HG03571 (cell line): ENCODE results near the gene CCDC127.
"Not testable (repeated sequence)": the region's sequence is repeated elsewhere in the genome, so short reads cannot be mapped to it uniquely, and the experiment has no call there.

Experiments
- ATAC-seq: cut with Tn5 transposase; IDR thresholded peaks from one replicate; pipeline ENCODE4 v1.9.1; 2021; ENCODE audit not compliant: unreplicated experiment

Gene CCDC127

DNA sequence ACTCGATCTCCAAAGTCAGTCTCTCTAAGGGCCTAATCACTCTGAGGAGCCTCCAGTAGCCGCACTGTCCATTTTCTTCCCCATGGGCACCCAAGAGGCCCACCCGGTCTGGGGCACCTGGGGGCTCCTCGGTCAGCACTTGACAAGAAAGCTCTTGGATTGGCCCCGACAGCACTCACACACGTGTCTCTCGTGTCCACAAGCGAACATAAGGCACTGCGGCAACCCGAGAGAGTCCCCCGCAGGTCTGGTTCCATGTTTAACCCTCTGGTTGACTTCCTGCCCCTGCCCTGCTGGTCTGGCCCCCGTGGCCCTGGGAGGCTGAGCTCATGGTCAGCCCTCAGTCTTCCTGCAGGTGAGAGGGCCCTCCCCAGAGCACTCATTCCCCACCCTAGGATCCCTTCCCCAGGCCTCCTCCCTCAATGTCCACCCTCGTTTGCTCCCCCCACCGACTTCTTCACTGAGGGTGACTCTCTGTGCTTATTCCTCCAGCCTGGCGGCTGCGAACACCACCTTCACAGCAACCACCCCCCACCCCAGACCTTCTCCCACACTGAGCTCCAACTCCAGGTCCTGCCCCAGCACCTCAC lies 43.0 kb downstream of the CCDC127 start:
- ATAC-seq = no peak

DNA sequence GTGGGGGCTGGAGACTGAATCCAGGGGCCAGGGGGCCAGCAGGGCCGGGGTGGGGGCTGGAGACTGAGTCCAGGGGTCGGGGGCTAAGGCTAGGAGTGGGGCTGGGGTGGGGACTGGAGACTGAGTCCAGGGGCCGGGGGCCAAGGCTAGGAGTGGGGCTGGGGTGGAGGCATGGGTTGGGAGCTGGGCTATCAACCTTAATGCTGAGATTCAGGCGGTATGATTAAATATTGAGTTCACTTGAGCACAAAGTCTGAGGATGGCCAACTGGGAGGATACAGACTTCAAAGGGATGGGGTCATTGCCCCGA lies 43.7 kb downstream of the CCDC127 start:
- no peak for ATAC-seq

DNA sequence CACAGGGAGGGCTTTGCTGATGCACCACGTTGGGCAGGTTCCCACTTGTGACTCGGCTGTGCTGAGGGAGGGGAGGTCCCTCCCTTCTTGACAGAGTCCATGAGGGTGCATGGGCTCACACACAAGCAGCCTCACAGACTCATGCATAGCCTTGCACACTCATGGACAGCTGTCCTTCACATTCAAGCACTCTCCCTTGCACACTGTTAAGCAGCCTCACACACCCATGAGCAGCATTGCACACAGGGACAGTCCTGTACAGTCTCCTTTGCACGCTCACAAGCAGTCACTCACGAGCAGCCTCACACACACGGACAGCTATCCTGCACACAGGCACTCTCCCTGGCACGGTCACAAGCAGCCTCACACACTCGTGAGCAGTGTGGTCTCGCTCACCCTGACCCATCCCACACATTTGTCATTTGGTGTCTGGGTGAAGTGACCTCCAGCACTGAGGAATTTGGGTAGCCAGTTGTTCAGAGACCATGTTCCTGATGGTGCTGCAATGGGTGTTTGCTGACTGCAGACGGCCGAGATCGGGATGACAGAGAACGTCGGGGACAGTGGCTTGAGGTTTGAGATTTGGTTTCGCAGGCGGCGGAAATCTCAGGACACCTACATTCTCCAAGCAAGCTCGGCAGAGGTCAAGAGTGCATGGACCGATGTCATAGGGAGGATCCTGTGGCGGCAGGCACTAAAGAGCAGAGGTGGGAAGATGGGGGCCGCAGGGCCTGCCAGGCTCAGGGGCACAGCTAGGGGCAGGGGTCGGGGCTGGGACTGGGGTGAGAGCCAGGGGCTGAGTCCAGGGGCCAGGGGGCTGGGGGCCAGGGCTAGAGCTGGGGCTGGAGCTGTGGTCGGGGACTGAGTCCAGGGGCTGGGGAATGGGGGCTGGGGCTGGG lies 44.3 kb downstream of the CCDC127 start:
- no peak for ATAC-seq

DNA sequence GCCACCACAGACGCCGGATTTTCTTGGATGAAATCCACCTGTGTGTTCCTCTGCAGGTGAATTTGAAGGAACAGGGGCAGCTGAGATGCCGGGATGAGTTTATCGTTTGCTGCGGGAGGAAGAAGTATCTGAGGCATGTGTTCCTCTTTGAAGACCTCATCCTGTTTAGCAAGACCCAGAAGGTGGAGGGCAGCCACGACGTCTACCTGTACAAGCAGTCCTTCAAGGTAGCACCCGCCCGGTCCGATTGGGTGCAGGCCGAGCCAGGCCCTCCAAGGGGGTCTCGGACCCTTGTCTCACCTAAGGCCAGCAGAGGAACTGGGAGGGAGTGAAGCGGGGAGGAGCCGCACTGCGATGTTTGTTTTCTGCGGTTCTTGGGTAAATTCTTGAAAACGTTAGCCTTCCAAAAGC lies 45.1 kb downstream of the CCDC127 start:
- no peak for ATAC-seq

DNA sequence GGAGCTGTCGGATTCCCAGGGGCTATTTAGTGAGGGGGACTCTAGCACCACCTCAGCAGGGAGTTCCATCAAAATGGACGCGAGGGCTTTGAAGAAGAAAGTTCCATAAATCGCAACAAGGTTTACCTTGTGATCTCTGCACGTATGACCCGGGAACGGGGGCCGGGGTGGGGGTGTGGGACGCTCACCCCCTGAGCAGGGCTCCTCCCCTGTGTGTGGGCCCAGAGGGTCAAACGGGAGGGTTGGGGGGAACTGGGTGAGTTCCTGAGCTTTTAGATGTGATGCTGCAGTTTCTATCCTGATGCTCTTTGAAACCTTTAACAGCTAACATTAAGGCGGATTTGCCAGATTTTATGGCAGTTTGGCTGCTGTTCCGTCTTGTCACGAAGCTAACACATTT lies 45.5 kb downstream of the CCDC127 start:
- ATAC-seq = no peak

DNA sequence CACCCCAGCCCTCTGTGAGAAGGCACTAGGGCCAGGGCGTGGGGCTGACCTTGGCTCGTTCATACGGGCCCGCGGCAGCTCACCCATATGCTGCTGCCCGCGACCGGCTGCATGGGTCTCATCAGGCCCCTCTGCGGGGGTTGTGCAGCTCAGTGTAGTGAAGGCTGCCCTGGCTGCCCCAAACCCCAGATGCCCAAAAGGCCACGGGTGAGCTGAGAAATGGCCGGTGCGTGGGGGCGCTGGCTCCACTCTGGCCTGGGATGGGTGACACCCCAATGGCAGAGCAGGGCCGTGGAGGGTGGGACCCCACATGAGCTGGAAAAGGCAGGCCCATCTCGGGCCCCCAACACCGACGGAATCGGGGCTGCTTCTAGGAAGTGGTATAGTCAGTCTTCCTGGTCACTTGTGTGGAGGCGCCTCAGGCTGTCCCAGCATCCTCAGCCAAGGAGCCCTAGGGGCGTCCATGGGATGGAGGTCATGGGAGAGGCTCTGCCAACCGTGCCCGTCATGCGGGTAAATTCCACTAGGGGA lies 46.1 kb downstream of the CCDC127 start:
- no peak for ATAC-seq

DNA sequence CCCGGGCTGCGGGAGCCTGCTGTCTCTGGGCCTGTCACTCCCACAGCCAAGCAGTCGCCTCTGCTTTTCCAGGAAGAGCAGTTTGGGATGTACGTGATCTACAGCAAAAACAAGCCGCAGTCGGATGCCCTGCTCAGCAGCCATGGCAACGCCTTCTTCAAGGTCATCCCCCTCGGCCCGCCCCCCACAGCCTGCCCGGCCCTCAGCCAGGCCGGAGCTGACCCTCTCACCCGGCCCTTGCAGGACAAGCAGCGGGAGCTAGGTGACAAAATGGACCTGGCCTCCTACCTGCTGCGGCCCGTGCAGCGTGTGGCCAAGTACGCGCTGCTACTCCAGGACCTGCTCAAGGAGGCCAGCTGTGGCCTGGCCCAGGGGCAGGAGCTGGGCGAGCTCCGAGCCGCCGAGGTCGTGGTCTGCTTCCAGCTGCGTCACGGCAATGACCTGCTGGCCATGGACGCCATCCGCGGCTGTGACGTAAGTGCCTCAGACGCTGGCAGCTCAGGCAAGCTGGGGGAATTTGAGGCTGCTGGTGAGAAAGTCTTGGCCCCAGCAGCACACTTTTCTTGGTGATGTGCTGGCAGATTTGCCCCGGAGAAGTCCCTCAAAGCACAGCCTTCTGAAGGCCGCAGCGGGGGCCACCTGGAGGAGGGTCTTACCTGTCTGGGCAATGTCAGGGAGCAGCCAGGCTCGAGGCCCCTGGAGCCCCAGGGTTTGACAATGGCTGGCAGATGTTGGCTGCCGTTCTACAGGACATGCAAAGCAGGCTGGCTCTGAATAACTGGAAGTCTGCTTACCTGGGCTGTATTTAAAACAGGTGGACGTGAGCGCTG lies 46.8 kb downstream of the CCDC127 start:
- no peak for ATAC-seq

DNA sequence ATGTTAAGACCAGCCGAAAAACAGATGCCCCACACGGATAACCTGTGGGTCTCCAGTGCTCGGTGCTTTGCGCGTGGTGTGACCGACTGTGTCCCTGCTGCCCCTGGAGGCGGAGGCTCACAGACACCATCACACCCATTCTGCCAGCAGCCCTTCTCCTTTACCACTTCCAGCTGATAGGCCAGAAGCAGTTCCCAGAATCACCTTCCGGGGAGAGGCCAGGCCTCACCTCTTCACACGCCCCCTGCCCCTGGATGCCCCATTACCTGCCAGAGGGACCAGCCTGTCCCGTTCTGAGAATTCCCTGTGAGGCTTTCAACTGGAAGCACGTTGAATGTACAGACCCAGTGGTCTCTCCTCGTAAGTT lies 48.2 kb downstream of the CCDC127 start:
- ATAC-seq = no peak

DNA sequence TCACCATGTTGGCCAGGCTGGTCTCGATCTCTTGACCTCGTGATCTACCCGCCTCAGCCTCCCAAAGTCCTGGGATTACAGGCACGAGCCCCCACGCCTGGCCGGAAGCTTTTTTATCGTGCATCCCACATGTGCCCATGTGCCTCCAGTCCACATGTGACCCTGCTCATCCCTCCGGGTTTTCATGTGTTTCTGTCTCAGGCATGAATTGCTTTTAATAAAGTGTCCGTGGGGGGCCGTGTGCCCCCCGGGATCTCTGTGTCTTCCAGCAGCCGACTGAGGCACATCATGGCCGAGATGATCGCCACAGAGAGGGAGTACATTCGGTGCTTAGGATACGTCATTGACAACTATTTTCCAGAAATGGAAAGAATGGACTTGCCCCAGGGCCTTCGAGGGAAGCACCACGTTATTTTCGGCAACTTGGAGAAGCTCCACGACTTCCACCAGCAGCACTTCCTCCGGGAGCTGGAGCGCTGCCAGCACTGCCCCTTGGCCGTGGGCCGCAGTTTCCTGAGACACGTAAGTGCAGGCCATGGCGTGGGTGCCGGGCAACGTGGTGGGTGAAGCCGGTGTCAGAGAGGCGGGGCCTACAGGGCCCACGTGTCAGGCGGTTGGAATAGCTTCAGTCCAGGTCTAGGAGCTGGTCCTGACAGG lies 48.8 kb downstream of the CCDC127 start:
- ATAC-seq = no peak

DNA sequence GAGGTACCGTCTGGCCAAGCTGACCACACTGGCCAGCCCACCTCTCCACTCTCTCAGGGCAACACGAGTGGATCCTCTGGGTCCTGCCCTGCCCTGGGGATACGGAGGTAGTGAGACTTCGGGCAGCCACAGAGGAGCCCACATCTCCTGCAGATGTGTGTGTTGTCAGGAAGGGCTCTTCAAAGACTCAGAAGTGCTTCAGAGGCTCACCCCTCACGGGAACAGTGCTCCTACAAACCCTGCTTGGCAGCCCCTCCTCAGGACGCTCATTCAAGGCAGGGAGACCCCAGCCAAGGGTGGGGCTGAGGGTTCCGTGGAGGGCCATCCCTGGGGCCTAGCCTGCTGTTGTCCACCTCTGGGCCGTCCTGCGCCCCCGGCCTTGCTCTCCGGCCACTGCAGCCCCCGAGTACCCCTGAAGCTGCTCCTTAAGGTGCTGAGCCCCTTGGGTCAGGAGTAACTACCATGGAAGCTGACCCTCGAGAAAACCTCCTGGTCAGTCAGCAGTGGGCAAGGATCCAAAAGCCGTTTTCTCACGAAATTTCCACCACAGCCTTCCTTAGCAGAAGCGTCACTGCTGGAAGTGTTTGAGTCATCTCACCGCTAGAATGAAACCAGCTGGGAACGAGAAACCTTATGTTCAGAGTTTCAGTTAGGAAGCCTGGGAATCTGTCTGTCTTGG lies 49.8 kb downstream of the CCDC127 start:
- ATAC-seq = no peak

DNA sequence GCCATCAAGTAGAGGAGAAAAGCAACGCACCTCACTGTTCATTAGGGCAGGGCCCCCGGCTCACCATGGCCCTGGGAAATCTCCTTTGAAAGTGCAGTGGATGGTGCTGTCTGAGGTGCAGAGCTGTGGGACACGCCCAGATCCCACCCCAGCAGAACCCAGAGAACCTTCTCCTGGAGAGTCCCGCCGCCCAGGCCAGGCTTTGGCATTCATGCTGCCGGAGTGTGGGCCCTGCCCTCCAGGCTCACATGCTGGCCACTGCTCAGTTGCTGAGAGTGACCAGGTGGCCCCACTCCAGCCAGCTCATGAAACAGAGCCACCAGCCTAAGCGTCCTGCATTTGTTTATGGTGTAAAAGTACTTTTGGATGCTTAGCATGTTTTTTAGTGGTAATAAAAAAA lies 50.4 kb downstream of the CCDC127 start:
- ATAC-seq = no peak

DNA sequence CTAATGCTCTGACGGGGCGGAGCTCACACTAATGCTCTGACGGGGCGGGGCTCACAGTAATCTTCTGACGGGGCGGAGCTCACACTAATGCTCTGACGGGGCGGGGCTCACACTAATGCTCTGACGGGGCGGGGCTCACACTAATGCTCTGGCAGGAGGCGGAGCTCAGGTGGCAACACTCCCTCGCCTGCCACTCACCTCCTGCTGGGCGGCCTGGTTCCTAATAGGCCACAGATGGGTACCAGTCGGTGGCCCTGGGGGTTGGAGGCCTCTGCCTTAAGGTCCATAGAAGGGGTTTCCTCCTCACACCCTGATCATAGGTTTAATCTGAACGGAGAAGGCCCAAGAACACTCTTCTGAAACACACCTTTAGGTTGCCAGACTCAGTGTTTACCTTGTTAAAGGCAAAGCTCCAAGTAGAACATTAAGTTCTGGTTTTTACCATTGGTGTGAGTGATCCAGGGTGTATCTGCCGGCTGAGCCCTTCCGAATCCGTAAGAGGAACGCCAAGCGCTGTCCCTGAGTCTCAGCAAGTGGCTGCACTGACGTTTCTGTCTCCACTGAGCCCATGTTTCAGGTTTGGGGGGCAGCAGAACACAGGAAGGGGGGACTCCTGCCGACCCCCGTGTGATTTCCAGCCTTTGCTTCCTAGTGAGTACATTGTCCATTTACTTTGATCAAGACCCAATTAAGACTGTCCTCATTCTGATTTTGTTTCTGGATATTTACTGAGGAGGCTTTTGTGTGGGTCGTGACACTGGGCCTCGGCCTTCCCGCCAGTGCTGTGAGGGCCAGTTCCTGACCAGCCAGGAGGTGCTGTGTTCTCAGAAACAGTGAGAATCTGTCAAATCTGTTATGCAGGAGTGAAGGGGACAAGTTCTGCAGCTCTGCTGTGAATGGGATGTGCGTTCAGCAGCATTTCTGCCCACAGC lies 51.2 kb downstream of the CCDC127 start:
- no peak for ATAC-seq

DNA sequence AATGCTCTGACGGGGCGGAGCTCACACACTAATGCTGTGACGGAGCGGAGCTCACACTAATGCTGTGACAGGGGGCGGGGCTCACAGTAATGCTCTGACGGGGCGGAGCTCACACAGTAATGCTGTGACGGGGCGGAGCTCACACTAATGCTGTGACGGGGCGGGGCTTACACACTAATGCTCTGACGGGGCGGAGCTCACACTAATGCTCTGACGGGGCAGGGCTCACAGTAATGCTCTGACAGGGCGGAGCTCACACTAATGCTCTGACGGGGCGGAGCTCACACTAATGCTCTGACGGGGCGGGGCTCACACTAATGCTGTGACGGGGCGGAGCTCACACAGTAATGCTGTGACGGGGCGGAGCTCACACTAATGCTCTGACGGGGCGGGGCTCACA lies 53.2 kb downstream of the CCDC127 start:
- ATAC-seq = not testable (repeated sequence)

DNA sequence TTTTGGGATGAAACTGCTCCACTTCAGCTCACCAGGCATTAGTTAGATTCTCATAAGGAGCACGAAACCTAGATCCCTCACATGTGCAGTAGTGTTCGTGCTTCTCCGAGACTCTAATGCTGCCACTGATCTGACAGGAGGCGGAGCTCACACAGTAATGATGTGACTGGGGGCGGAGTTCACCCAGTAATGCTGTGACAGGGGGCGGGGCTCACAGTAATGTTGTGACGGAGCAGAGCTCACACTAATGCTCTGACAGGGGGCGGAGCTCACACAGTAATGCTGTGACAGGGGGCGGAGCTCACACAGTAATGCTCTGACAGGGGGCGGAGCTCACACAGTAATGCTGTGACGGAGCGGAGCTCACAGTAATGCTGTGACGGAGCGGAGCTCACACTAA lies 53.7 kb downstream of the CCDC127 start:
- no peak for ATAC-seq

DNA sequence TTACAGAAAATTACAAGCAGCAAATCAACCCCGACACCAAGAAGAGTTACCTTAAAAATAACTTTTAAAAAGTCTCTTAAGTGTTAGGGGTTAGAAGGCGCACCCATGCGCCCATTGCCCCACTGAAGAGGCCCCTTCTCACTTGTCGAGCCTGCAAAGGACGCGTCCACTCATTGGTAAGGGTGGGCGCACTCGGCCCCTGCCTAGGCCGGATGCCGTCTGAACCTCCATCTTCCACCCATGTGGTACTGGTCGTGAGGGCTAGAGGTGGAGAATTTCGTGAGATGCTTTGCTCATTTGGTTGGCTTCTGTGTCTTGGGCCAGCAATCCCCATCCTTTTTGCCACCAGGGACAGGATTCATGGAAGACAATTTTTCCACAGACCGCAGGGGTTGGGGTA lies 54.1 kb downstream of the CCDC127 start:
- no peak for ATAC-seq

DNA sequence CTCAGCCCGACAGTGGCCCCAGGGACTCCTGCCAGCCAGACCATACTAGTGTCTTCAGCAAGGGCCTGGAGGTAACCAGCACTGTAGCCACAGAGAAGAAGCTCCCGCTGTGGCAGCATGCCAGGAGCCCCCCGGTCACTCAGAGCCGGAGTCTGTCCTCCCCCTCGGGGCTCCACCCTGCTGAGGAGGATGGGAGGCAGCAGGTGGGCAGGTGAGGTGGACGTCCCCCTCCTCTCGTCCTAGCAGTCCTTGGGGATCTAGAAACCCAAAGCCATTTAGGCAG lies 54.7 kb downstream of the CCDC127 start:
- ATAC-seq = no peak

DNA sequence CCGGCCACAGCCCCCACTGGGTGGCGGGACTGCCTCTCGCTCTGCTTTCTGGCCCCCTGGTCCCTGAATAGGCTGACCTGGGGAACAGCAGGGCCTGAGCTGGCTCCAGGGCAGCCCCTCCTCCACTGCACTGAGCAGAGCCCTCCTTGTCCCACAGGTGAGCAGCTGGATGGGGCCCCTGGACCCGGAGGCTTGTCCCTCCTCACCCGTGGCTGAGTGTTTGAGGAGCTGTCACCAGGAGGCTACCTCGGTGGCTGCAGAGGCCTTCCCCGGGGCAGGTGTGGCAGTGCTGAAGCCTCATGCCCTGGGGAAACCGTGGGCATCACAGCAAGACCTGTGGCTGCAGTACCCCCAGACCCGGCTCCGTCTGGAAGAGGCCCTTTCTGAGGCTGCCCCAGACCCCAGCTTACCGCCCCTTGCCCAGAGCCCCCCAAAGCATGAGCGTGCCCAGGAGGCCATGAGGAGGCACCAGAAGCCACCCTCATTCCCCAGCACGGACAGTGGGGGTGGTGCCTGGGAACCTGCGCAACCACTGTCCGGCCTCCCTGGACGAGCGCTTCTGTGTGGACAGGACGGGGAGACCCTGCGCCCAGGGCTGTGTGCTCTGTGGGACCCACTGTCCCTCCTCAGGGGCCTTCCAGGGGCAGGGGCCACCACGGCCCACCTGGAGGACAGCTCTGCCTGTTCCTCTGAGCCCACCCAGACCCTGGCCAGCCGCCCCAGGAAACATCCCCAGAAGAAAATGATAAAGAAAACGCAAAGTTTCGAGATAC lies 55.2 kb downstream of the CCDC127 start:
- ATAC-seq = no peak

DNA sequence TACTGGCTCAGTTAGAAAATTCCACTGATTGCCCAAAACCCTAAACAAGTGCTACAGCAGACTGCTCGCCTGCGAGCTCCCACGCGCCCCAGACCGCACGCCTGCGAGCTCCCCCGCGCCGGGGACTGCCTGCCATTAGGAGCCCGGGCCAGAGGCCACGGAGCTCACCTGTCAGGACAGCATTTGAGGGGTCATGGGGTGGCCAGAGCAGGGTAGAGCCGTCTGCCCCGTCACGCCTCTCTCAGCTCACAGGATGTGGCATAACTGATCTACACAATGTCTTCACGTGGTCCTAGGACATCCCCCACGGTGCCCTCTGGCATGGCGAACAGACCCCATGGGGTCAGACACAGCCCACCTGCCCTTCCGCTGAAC lies 55.8 kb downstream of the CCDC127 start:
- ATAC-seq = no peak

DNA sequence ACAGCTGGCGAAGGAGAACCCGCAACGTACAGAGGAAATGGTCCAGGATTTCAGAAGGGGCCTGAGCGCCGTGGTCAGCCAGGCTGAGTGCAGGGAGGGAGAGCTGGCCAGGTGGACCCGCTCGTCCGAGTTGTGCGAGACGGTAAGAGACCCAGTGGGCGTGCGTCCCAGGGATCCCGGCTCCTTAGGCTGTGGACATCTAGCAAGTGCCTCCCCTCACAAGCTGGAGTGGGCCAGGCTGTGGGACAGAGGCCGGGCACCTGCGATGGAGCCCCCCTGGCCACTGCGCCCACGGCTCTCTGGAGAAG lies 56.2 kb downstream of the CCDC127 start:
- no peak for ATAC-seq
